AG10803 (cell line): ENCODE data around the gene TNRC18.

ENCODE experiments used
- DNase-seq: peaks from one replicate; pipeline ENCODE4 v3.0.0; 2010; ENCODE audit warnings: low read depth
- H3K4me3 ChIP-seq: 2 replicates; pipeline ENCODE4 v1.5.1; 2011; ENCODE audit warnings: mild to moderate bottlenecking, low read length, control low read depth
- TF ChIP-seq, protein P1 (sequence below): conservative IDR thresholded peaks from 2 replicates; pipeline ENCODE4 v1.5.1; 2011; ENCODE audit warnings: mild to moderate bottlenecking, low read length, control low read depth, inconsistent platforms

The TNRC18 gene

DNA sequence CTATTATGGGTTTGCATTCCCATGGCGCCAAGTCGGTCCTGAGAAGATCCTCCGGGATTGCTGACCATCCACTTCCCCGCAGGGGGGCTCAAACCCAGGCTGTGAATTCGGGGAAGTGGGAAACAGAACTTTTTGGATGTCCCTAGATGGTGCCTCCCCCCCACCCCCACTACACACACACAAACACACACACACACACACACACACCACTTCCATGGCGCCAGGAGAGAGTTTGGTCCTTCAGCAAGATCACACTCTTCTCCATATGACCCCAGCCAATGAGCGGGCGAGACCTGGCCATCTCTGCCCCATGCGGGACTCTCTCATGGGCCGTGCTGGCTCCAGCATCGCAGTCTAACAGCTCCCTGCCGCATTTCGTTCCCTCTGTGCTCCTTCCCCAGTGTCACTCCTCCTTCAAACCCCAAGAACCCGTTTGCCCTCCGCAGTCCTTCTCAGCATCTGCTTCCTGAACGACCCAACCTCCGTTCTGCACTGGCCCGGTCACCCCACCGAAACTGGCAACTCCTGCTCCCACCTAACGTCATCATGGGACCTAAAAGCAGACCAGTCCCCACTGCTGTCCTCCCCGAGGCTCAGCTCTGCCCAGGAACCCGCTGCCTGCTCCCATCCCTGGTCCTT is 32.1 kb upstream of the TNRC18 start:
- TF ChIP-seq, protein P1, sequence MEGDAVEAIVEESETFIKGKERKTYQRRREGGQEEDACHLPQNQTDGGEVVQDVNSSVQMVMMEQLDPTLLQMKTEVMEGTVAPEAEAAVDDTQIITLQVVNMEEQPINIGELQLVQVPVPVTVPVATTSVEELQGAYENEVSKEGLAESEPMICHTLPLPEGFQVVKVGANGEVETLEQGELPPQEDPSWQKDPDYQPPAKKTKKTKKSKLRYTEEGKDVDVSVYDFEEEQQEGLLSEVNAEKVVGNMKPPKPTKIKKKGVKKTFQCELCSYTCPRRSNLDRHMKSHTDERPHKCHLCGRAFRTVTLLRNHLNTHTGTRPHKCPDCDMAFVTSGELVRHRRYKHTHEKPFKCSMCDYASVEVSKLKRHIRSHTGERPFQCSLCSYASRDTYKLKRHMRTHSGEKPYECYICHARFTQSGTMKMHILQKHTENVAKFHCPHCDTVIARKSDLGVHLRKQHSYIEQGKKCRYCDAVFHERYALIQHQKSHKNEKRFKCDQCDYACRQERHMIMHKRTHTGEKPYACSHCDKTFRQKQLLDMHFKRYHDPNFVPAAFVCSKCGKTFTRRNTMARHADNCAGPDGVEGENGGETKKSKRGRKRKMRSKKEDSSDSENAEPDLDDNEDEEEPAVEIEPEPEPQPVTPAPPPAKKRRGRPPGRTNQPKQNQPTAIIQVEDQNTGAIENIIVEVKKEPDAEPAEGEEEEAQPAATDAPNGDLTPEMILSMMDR, result no peak
- no peak for DNase-seq

DNA sequence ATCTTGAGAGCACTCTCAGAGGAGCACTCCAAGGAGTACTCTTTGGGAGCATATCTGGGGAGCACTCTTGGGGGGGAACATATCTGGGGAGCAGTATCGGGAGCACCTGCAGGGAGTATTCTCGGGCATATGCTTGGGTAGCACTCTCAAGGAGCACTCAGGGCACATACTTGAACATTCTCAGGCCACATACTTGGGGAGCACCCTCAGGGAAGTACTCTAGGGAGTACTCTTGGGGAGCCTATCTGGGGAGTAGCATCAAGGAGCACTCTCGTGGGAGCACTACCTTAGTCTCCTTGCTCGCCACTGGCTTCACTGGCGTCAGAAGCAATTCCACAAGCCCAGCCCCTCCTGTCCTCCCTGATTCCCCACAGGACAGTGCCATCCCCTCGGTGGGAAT is 31.5 kb upstream of the TNRC18 start:
- TF ChIP-seq, protein P1, result no peak
- no peak overlapping the region for H3K4me3 ChIP-seq
- DNase-seq, result no peak

More for the DNA sequence above, 32.1 kb upstream of the TNRC18 start:
- H3K4me3 ChIP-seq, result no peak overlapping the region

DNA sequence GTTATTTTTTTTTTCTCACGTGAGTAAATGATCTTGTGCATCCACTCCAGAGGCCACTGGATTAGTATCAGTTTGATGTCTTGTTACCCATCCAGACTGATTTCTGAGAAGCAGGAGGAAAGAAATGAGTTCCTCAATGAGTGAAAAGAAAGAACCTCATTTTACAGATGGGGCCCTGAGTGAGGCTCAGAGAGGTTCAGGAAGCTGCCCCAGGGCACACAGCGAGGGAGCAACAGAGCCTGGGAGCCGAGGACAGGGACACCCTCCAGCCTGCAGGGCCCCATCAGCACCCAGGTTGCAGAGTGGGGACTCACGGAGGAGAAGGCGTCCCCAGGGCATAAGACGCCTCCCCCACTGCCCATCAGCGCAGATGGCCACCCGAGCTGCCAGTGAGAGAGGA is 30.9 kb upstream of the TNRC18 start:
- TF ChIP-seq, protein P1, result no peak

GRCh38 chr7:5453566-5454075 is 30.0 kb upstream of the TNRC18 start:
- H3K4me3 ChIP-seq, result no peak overlapping the region
- no peak for DNase-seq
- TF ChIP-seq, protein P1, result no peak

More for the DNA sequence above, 30.9 kb upstream of the TNRC18 start:
- no peak overlapping the region for H3K4me3 ChIP-seq
- no peak for DNase-seq

GRCh38 chr7:5452937-5453540 is 29.4 kb upstream of the TNRC18 start:
- TF ChIP-seq, protein P1, result no peak
- DNase-seq, result peak; percentile 77
- no peak overlapping the region for H3K4me3 ChIP-seq

DNA sequence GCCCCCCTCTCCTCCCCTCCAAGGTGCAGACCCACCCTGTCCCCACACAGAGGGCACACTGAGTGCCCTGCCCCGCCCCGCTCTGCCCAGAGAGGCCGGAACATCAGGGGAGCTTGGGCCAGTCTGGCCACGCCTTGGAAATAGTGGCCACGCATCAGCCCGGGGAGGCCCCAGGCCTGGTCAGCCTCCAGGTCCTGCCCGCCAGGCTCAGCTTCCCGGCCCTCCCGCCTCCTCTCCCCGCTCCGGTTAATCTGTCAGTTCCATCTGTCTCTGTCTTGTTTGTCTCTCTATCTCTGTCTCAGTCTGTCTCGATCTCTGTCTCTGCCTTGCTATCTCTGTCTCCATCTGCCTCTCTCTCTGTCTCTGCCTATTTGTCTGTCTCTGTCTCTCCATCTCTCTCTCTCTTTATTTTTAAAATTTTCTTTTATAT is 28.9 kb upstream of the TNRC18 start:
- TF ChIP-seq, protein P1, result no peak
- DNase-seq, result no peak
- H3K4me3 ChIP-seq, result no peak overlapping the region

- TF ChIP-seq, protein P1, result no peak
- no peak overlapping the region for H3K4me3 ChIP-seq
- no peak for DNase-seq
These were observed 27.8 kb upstream of the TNRC18 start for GRCh38 chr7:5451391-5451790.
